ENCODE results near the gene RRAGC. TPM values are rescaled to one million over a fixed set of nuclear protein-coding genes. Genes with fewer than 3 reads are reported as not detected.

RRAGC gene
- total RNA-seq (2013) = 15.3 TPM
- 10 to 100 TPM in 1 of 3 donors, 1 to 10 TPM in 2; 6.6 to 10.4 (median 8.0) TPM for polyA plus RNA-seq
- 6.1 and 7.7 TPM in 2 replicates for polyA minus RNA-seq
- 14.0 to 98.5 (median 37.8) reads per million in 11 experiments for total RNA-seq

GRCh38 chr1:38859561-38860453, at the start of gene RRAGC:
RRAGC (minus strand) TSS chr1:38859772; CDS start chr1:38859646, 126 bp downstream.
- peak within 1 kb of the TSS; percentile 89 to 97 (median 93) for H3K27ac Mint-ChIP-seq
- Histone ChIP-seq H3K9me3 (replicated peaks in 1 of 2; ENCODE audit: control insufficient read depth in 1 of 2, insufficient read depth in 1 of 2, low read length in 2 of 2) (no peaks in the 10 kb centered on the region), H3K9ac (ENCODE audit: insufficient read depth, low read length, poor library complexity, severe bottlenecking) (peak within 1 kb of the TSS; percentile 89), H2AFZ (ENCODE audit: insufficient read depth, low read depth, low read length, poor library complexity, severe bottlenecking) (peak within 1 kb of the TSS; percentile 99), H3K27ac (ENCODE audit: low read depth in 1 of 2, low read length in 2 of 2) (peak within 1 kb of the TSS; percentile 57 to 90), H3K4me3 (replicated peaks in 1 of 3; ENCODE audit: low read depth in 2 of 3, low read length in 3 of 3) (peak within 1 kb of the TSS; percentile 70 to 99 (median 93)), H3K79me2 (ENCODE audit: insufficient read depth, low read length) (peaks cover 85% of the 10 kb centered on the region), H3K36me3 (replicated peaks in 1 of 2; ENCODE audit: control insufficient read depth in 1 of 2, insufficient read depth in 2 of 2, low read length in 2 of 2) (peaks cover 32 to 53% of the 10 kb centered on the region in 2 donors), H3K27me3 (ENCODE audit: control insufficient read depth in 2 of 2, insufficient read depth in 2 of 2, low read length in 2 of 2) (no peaks in the 10 kb centered on the region), H4K20me1 (ENCODE audit: insufficient read depth, low read length) (peaks cover 39% of the 10 kb centered on the region), H3K4me2 (replicated peaks; ENCODE audit: extremely low read depth, low read length, poor library complexity, severe bottlenecking) (peak within 1 kb of the TSS; percentile 91), H3K4me1 (ENCODE audit: control insufficient read depth in 1 of 2, insufficient read depth in 2 of 2, low read length in 2 of 2) (peaks cover 24 to 33% of the 10 kb centered on the region in 2 donors)
- H3K4me3 Mint-ChIP-seq = peak within 1 kb of the TSS; percentile 91 to 99
- peak; percentile 97 to 98 (median 98) for DNase-seq
- under 1% methylated on average over 65 of the region's 70 CpGs for WGBS (ENCODE audit: insufficient coverage)
- H3K36me3 Mint-ChIP-seq = peaks cover 33 to 36% of the 10 kb centered on the region in 2 donors
- H3K4me1 Mint-ChIP-seq = peaks cover 42% of the 10 kb centered on the region
- intact Hi-C loops (cut with micrococcal nuclease) = loop anchor here in 1 of 2 donors (1.0 to 2.0 kb wide), 2 partner anchors 12 to 131 kb away; partner anchors contain the start of gene AKIRIN1
- no peaks in the 10 kb centered on the region for H3K9me3 Mint-ChIP-seq
- TF ChIP-seq CTCF (IDR thresholded peaks at IDR 0.05) = no peak
- no peaks in the 10 kb centered on the region for H3K27me3 Mint-ChIP-seq (ENCODE audit: low read depth in 3 of 3)

- H3K4me3 ChIP-seq (replicated peaks in 1 of 3; ENCODE audit: low read depth in 2 of 3, low read length in 3 of 3) = no peak overlapping the region
- H3K9me3 Mint-ChIP-seq = peaks cover 7 to 26% (median 19%) of the 10 kb centered on the region in 7 donors
- H3K27me3 Mint-ChIP-seq (ENCODE audit: low read depth in 3 of 3) = peaks cover 0 to 10% (median 2%) of the 10 kb centered on the region in 3 donors
- peak overlapping the region in 1 of 7 donors; percentile 64 for H3K27ac Mint-ChIP-seq
- WGBS (ENCODE audit: insufficient coverage) = 95% methylated on average over 13 of the region's 13 CpGs
- H3K4me1 Mint-ChIP-seq = no peaks in the 10 kb centered on the region
- H3K36me3 Mint-ChIP-seq = no peaks in the 10 kb centered on the region
- H3K9ac ChIP-seq (ENCODE audit: insufficient read depth, low read length, poor library complexity, severe bottlenecking) = no peak overlapping the region
- no peak overlapping the region for H3K27ac ChIP-seq (ENCODE audit: low read depth in 1 of 2, low read length in 2 of 2)
- no peaks in the 10 kb centered on the region for H3K4me1 ChIP-seq (ENCODE audit: control insufficient read depth in 1 of 2, insufficient read depth in 2 of 2, low read length in 2 of 2)
- H2AFZ ChIP-seq (ENCODE audit: insufficient read depth, low read depth, low read length, poor library complexity, severe bottlenecking) = no peak overlapping the region
- peaks cover 10 to 19% of the 10 kb centered on the region in 2 donors for H3K9me3 ChIP-seq (replicated peaks in 1 of 2; ENCODE audit: control insufficient read depth in 1 of 2, insufficient read depth in 1 of 2, low read length in 2 of 2)
- no peaks in the 10 kb centered on the region for H3K79me2 ChIP-seq (ENCODE audit: insufficient read depth, low read length)
- H3K27me3 ChIP-seq (ENCODE audit: control insufficient read depth in 2 of 2, insufficient read depth in 2 of 2, low read length in 2 of 2) = no peaks in the 10 kb centered on the region
- H3K4me3 Mint-ChIP-seq = no peak overlapping the region
- H3K4me2 ChIP-seq (replicated peaks; ENCODE audit: extremely low read depth, low read length, poor library complexity, severe bottlenecking) = no peak overlapping the region
- intact Hi-C loops (cut with micrococcal nuclease) = no loop called here
- H3K36me3 ChIP-seq (replicated peaks in 1 of 2; ENCODE audit: control insufficient read depth in 1 of 2, insufficient read depth in 2 of 2, low read length in 2 of 2) = no peaks in the 10 kb centered on the region
- H4K20me1 ChIP-seq (ENCODE audit: insufficient read depth, low read length) = no peaks in the 10 kb centered on the region
- no peak for DNase-seq
- TF ChIP-seq CTCF (IDR thresholded peaks at IDR 0.05) = no peak
These were observed 49.2 kb upstream of the RRAGC start for GRCh38 chr1:38908821-38909220.
